Measurements from ENCODE around the gene SNRK.

- TF ChIP-seq, protein P1, sequence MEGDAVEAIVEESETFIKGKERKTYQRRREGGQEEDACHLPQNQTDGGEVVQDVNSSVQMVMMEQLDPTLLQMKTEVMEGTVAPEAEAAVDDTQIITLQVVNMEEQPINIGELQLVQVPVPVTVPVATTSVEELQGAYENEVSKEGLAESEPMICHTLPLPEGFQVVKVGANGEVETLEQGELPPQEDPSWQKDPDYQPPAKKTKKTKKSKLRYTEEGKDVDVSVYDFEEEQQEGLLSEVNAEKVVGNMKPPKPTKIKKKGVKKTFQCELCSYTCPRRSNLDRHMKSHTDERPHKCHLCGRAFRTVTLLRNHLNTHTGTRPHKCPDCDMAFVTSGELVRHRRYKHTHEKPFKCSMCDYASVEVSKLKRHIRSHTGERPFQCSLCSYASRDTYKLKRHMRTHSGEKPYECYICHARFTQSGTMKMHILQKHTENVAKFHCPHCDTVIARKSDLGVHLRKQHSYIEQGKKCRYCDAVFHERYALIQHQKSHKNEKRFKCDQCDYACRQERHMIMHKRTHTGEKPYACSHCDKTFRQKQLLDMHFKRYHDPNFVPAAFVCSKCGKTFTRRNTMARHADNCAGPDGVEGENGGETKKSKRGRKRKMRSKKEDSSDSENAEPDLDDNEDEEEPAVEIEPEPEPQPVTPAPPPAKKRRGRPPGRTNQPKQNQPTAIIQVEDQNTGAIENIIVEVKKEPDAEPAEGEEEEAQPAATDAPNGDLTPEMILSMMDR (IDR thresholded peaks at IDR 0.05) = no peak
- no peak for TF ChIP-seq ZFX (IDR thresholded peaks at IDR 0.05; ENCODE audit: borderline replicate concordance)
Observed at GRCh38 chr3:43362183-43362582, 75.8 kb downstream of the SNRK start.
